ENCODE data around the gene ATG10.

Gene ATG10

GRCh38 chr5:82163452-82164175 is 191.8 kb downstream of the ATG10 start:
- TF ChIP-seq FOXP2 (optimal IDR thresholded peaks at IDR 0.05; ENCODE audit: borderline replicate concordance, extremely low read depth, extremely low read length, insufficient read depth) (no peak), TAF1 (IDR thresholded peaks at IDR 0.05; ENCODE audit: borderline replicate concordance, insufficient read depth, low read length) (no peak), SIN3A (IDR thresholded peaks at IDR 0.05; ENCODE audit: borderline replicate concordance, insufficient read depth, low read length) (no peak), POLR2AphosphoS5 (IDR thresholded peaks at IDR 0.05; ENCODE audit: low read depth, low read length) (no peak), REST (IDR thresholded peaks at IDR 0.05; ENCODE audit: insufficient read depth in 1 of 2, low read depth in 2 of 2, low read length in 2 of 2) (no peak)

- TF ChIP-seq POLR2AphosphoS5 (IDR thresholded peaks at IDR 0.05; ENCODE audit: low read depth, low read length) = no peak
- TF ChIP-seq SIN3A (IDR thresholded peaks at IDR 0.05; ENCODE audit: borderline replicate concordance, insufficient read depth, low read length) = no peak
- TF ChIP-seq TAF1 (IDR thresholded peaks at IDR 0.05; ENCODE audit: borderline replicate concordance, insufficient read depth, low read length) = no peak
- no peak for TF ChIP-seq REST (IDR thresholded peaks at IDR 0.05; ENCODE audit: insufficient read depth in 1 of 2, low read depth in 2 of 2, low read length in 2 of 2)
- TF ChIP-seq FOXP2 (optimal IDR thresholded peaks at IDR 0.05; ENCODE audit: borderline replicate concordance, extremely low read depth, extremely low read length, insufficient read depth) = no peak
These were observed 192.6 kb downstream of the ATG10 start for GRCh38 chr5:82164176-82164976.

GRCh38 chr5:82164977-82165713 is 193.3 kb downstream of the ATG10 start:
- TF ChIP-seq POLR2AphosphoS5 (IDR thresholded peaks at IDR 0.05; ENCODE audit: low read depth, low read length) (no peak), SIN3A (IDR thresholded peaks at IDR 0.05; ENCODE audit: borderline replicate concordance, insufficient read depth, low read length) (no peak), FOXP2 (optimal IDR thresholded peaks at IDR 0.05; ENCODE audit: borderline replicate concordance, extremely low read depth, extremely low read length, insufficient read depth) (no peak), REST (IDR thresholded peaks at IDR 0.05; ENCODE audit: insufficient read depth in 1 of 2, low read depth in 2 of 2, low read length in 2 of 2) (no peak), TAF1 (IDR thresholded peaks at IDR 0.05; ENCODE audit: borderline replicate concordance, insufficient read depth, low read length) (no peak)

GRCh38 chr5:82165740-82166530 is 194.1 kb downstream of the ATG10 start:
- TF ChIP-seq SIN3A (IDR thresholded peaks at IDR 0.05; ENCODE audit: borderline replicate concordance, insufficient read depth, low read length) (no peak), TAF1 (IDR thresholded peaks at IDR 0.05; ENCODE audit: borderline replicate concordance, insufficient read depth, low read length) (no peak), FOXP2 (optimal IDR thresholded peaks at IDR 0.05; ENCODE audit: borderline replicate concordance, extremely low read depth, extremely low read length, insufficient read depth) (peak; percentile 46), POLR2AphosphoS5 (IDR thresholded peaks at IDR 0.05; ENCODE audit: low read depth, low read length) (no peak)
